ENCODE results near the gene CYP46A1.

DNA sequence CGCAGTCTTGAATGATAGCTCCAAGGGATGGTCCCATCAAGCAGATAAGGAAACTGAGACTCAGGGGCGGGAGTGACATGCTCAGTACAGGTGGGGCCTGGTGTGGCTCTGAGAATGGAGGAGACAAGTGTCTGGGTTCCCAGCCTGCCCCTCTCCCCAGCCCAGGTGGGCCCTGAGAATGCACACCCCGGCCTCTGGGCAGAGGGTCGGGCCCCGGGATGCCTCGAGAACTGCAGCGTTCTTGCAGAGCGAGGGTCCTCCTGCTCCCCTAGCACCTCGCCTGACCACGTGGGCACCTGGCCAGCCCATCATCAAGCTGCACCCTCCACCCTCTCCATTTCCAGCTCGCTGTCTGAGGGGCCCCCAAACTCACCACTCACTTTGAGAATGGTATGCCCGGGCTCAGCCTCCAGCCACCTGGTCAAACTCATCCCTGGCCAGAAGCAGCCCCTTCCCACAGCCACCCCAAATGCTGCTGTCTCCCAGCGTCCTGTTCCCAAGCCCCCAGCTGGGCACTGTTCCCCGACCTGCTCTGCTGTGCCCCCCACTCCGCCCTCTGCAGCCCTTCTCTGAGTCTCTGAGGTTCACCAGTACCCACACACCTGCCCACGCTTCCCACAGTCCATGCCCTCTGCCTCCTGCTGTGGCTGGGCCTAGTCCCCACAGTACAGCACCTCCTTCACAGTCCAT is 44.3 kb downstream of the CYP46A1 start:
- TF ChIP-seq CTCF (IDR thresholded peaks at IDR 0.05): no peak
- no peak for TF ChIP-seq POLR2AphosphoS5 (IDR thresholded peaks at IDR 0.05; ENCODE audit: low read depth, low read length)
- TF ChIP-seq REST (IDR thresholded peaks at IDR 0.05; ENCODE audit: insufficient read depth in 1 of 2, low read depth in 2 of 2, low read length in 1 of 2): no peak
- no peak for TF ChIP-seq TCF7L2 (IDR thresholded peaks at IDR 0.05; ENCODE audit: low read depth, low read length)
- no peak for TF ChIP-seq SIN3A (IDR thresholded peaks at IDR 0.05; ENCODE audit: borderline replicate concordance, insufficient read depth, low read depth, low read length)

Data from Panc1 (cell line).